ENCODE measurements around the gene PTN.
"Not testable (repeated sequence)": the region's sequence is repeated elsewhere in the genome, so short reads cannot be mapped to it uniquely, and the experiment has no call there.

PTN gene

GRCh38 chr7:137269240-137269639, 74.3 kb downstream of the PTN start:
- Histone ChIP-seq H3K4me3 (ENCODE audit: low read depth, low read length, poor library complexity, severe bottlenecking) (no peak overlapping the region), H3K4me1 (ENCODE audit: insufficient read depth, low read length, severe bottlenecking) (no peaks in the 10 kb centered on the region)

GRCh38 chr7:137268001-137268865, 75.3 kb downstream of the PTN start:
- not testable (repeated sequence) for H3K9me3 ChIP-seq (ENCODE audit: low read length); H3K27ac ChIP-seq (ENCODE audit: low read depth, low read length, poor library complexity, severe bottlenecking); H2AFZ ChIP-seq (ENCODE audit: low read length); H3K9me2 ChIP-seq (ENCODE audit: low read depth, low read length); H3K9ac ChIP-seq (ENCODE audit: low read length); H3K4me2 ChIP-seq (ENCODE audit: low read length); H3F3A ChIP-seq (ENCODE audit: insufficient read depth, low read length); H3K4me1 ChIP-seq (ENCODE audit: insufficient read depth, low read length, severe bottlenecking); H3K36me3 ChIP-seq (ENCODE audit: insufficient read depth, low read length); H3K79me2 ChIP-seq (ENCODE audit: insufficient read depth, low read length); H3K4me3 ChIP-seq (ENCODE audit: low read depth, low read length, poor library complexity, severe bottlenecking); H4K20me1 ChIP-seq (ENCODE audit: insufficient read depth, low read length); H3K27me3 ChIP-seq (ENCODE audit: insufficient read depth, low read length)

More at GRCh38 chr7:137269240-137269639, 74.3 kb downstream of the PTN start:
- Histone ChIP-seq H2AFZ (ENCODE audit: low read length) (no peak overlapping the region), H3F3A (ENCODE audit: insufficient read depth, low read length) (no peaks in the 10 kb centered on the region), H3K36me3 (ENCODE audit: insufficient read depth, low read length) (no peaks in the 10 kb centered on the region), H3K79me2 (ENCODE audit: insufficient read depth, low read length) (no peaks in the 10 kb centered on the region), H3K9me3 (ENCODE audit: low read length) (no peaks in the 10 kb centered on the region), H3K27me3 (ENCODE audit: insufficient read depth, low read length) (no peaks in the 10 kb centered on the region), H3K27ac (ENCODE audit: low read depth, low read length, poor library complexity, severe bottlenecking) (no peak overlapping the region), H4K20me1 (ENCODE audit: insufficient read depth, low read length) (no peaks in the 10 kb centered on the region), H3K4me2 (ENCODE audit: low read length) (no peak overlapping the region), H3K9ac (ENCODE audit: low read length) (no peak overlapping the region), H3K9me2 (ENCODE audit: low read depth, low read length) (no peaks in the 10 kb centered on the region; the same call in 1 of the 2 replicates)
- no peak for TF ChIP-seq CTCF (IDR thresholded peaks at IDR 0.05; ENCODE audit: low read length)
- no peak for TF ChIP-seq EZH2 (IDR thresholded peaks at IDR 0.05; ENCODE audit: borderline replicate concordance, low read length)

GRCh38 chr7:137266764-137267163, 76.8 kb downstream of the PTN start:
- Histone ChIP-seq H3K4me3 (ENCODE audit: low read depth, low read length, poor library complexity, severe bottlenecking) (no peak overlapping the region), H2AFZ (ENCODE audit: low read length) (no peak overlapping the region), H3K4me2 (ENCODE audit: low read length) (no peak overlapping the region), H3K27ac (ENCODE audit: low read depth, low read length, poor library complexity, severe bottlenecking) (no peak overlapping the region), H3K79me2 (ENCODE audit: insufficient read depth, low read length) (no peaks in the 10 kb centered on the region), H3K36me3 (ENCODE audit: insufficient read depth, low read length) (no peaks in the 10 kb centered on the region), H3K9ac (ENCODE audit: low read length) (no peak overlapping the region), H3K9me2 (ENCODE audit: low read depth, low read length) (no peaks in the 10 kb centered on the region), H4K20me1 (ENCODE audit: insufficient read depth, low read length) (no peaks in the 10 kb centered on the region), H3K9me3 (ENCODE audit: low read length) (no peaks in the 10 kb centered on the region), H3F3A (ENCODE audit: insufficient read depth, low read length) (no peaks in the 10 kb centered on the region), H3K27me3 (ENCODE audit: insufficient read depth, low read length) (no peaks in the 10 kb centered on the region), H3K4me1 (ENCODE audit: insufficient read depth, low read length, severe bottlenecking) (no peaks in the 10 kb centered on the region)
- TF ChIP-seq EZH2 (IDR thresholded peaks at IDR 0.05; ENCODE audit: borderline replicate concordance, low read length) (no peak), CTCF (IDR thresholded peaks at IDR 0.05; ENCODE audit: low read length) (no peak)

GRCh38 chr7:137265480-137265879, 78.1 kb downstream of the PTN start:
- not testable (repeated sequence) for H3K4me3 ChIP-seq (ENCODE audit: low read depth, low read length, poor library complexity, severe bottlenecking); H3K4me1 ChIP-seq (ENCODE audit: insufficient read depth, low read length, severe bottlenecking); H3K9me2 ChIP-seq (ENCODE audit: low read depth, low read length); H3K9me3 ChIP-seq (ENCODE audit: low read length); H3F3A ChIP-seq (ENCODE audit: insufficient read depth, low read length); H3K27ac ChIP-seq (ENCODE audit: low read depth, low read length, poor library complexity, severe bottlenecking); H2AFZ ChIP-seq (ENCODE audit: low read length); H3K79me2 ChIP-seq (ENCODE audit: insufficient read depth, low read length); H3K36me3 ChIP-seq (ENCODE audit: insufficient read depth, low read length); H3K4me2 ChIP-seq (ENCODE audit: low read length); H3K27me3 ChIP-seq (ENCODE audit: insufficient read depth, low read length); H3K9ac ChIP-seq (ENCODE audit: low read length); H4K20me1 ChIP-seq (ENCODE audit: insufficient read depth, low read length)
